CD14-positive monocyte (primary cell): Measurements from ENCODE around the gene NSG2. TPM values are rescaled to one million over a fixed set of nuclear protein-coding genes. Genes with fewer than 3 reads are reported as not detected.

Source experiments
- DNase-seq, 3 donors: peaks; one replicate each; pipeline ENCODE4 v3.0.0-alpha.2; 2011 to 2022
- H2AFZ ChIP-seq: 2 replicates; pipeline ENCODE4 v1.6.0; 2012; ENCODE audit warnings: mild to moderate bottlenecking, low read depth, low read length, inconsistent platforms; ENCODE audit not compliant: insufficient read depth, poor library complexity, severe bottlenecking
- H3K27ac ChIP-seq, 2 donors: 1 replicate in 1 of 2; 2 replicates in 1 of 2; pipeline ENCODE4 v1.5.1; 2012 to 2013; ENCODE audit warnings: low read length in 2 of 2, control low read depth in 1 of 2, inconsistent platforms in 1 of 2, low read depth in 1 of 2, mild to moderate bottlenecking in 1 of 2
- H3K27me3 ChIP-seq, 2 donors: one replicate each; pipeline versions ENCODE4 v1.6.0 to v1.6.1; 2011 to 2013; ENCODE audit warnings: low read length in 2 of 2; ENCODE audit not compliant: control insufficient read depth in 2 of 2, insufficient read depth in 2 of 2
- H3K36me3 ChIP-seq, 2 donors: replicated peaks in 1 of 2; 1 replicate in 1 of 2; 2 replicates in 1 of 2; pipeline versions ENCODE4 v1.5.1 to v1.6.1; 2012 to 2013; ENCODE audit warnings: low read length in 2 of 2, control low read depth in 1 of 2, inconsistent platforms in 1 of 2, mild to moderate bottlenecking in 1 of 2; ENCODE audit not compliant: insufficient read depth in 2 of 2, control insufficient read depth in 1 of 2
- H3K4me1 ChIP-seq, 2 donors: 1 replicate in 1 of 2; 2 replicates in 1 of 2; pipeline versions ENCODE4 v1.5.1 to v1.6.1; 2012 to 2013; ENCODE audit warnings: low read length in 2 of 2, control low read depth in 1 of 2, inconsistent platforms in 1 of 2, mild to moderate bottlenecking in 1 of 2, moderate library complexity in 1 of 2; ENCODE audit not compliant: insufficient read depth in 2 of 2, control insufficient read depth in 1 of 2
- H3K4me2 ChIP-seq: replicated peaks from 2 replicates; pipeline ENCODE3; 2012; ENCODE audit warnings: low read length, moderate library complexity, mild to moderate bottlenecking; ENCODE audit not compliant: poor library complexity, severe bottlenecking; ENCODE audit errors: extremely low read depth
- H3K4me3 ChIP-seq, 3 experiments: fragments of 200-600 bp in 1 of 3; sonication (generic) in 1 of 3; replicated peaks in 1 of 3; 1 replicate in 2 of 3; 2 replicates in 1 of 3; pipeline ENCODE4 v1.5.1; 2011 to 2013; ENCODE audit warnings: low read length in 3 of 3, mild to moderate bottlenecking in 3 of 3, control low read depth in 2 of 3, low read depth in 2 of 3, inconsistent platforms in 1 of 3, moderate library complexity in 1 of 3
- H3K79me2 ChIP-seq: 2 replicates; pipeline ENCODE4 v1.6.0; 2012; ENCODE audit warnings: mild to moderate bottlenecking, control low read depth, inconsistent platforms, low read length, moderate library complexity; ENCODE audit not compliant: insufficient read depth
- H3K9ac ChIP-seq: 2 replicates; pipeline ENCODE4 v1.6.0; 2017; ENCODE audit warnings: low read length, mild to moderate bottlenecking; ENCODE audit not compliant: insufficient read depth, poor library complexity, severe bottlenecking
- H3K9me3 ChIP-seq, 2 donors: replicated peaks in 1 of 2; 1 replicate in 1 of 2; 2 replicates in 1 of 2; pipeline versions ENCODE4 v1.5.1 to v1.6.1; 2012 to 2013; ENCODE audit warnings: low read length in 2 of 2, control low read depth in 1 of 2; ENCODE audit not compliant: control insufficient read depth in 1 of 2, insufficient read depth in 1 of 2
- H4K20me1 ChIP-seq: 2 replicates; pipeline ENCODE4 v1.6.0; 2012; ENCODE audit warnings: mild to moderate bottlenecking, low read length, control low read depth, moderate library complexity; ENCODE audit not compliant: insufficient read depth
- H3K27ac Mint-ChIP-seq, 7 donors: one replicate each; pipeline ENCODE4 v1.8.0; 2020; ENCODE audit warnings: mild to moderate bottlenecking in 7 of 7, mixed read lengths in 7 of 7, moderate library complexity in 6 of 7, inconsistent platforms in 2 of 7
- H3K27me3 Mint-ChIP-seq, 3 donors: one replicate each; pipeline ENCODE4 v1.8.0; 2021 to 2022; ENCODE audit warnings: low read depth in 3 of 3, mild to moderate bottlenecking in 3 of 3, mixed read lengths in 3 of 3, moderate library complexity in 3 of 3, inconsistent platforms in 1 of 3
- H3K36me3 Mint-ChIP-seq, 2 donors: one replicate each; pipeline ENCODE4 v1.8.0; 2020; ENCODE audit warnings: mixed read lengths in 2 of 2, inconsistent platforms in 1 of 2, mild to moderate bottlenecking in 1 of 2
- H3K4me1 Mint-ChIP-seq: one replicate; pipeline ENCODE4 v1.8.0; 2020; ENCODE audit warnings: mild to moderate bottlenecking, mixed read lengths
- H3K4me3 Mint-ChIP-seq, 2 donors: one replicate each; pipeline ENCODE4 v1.8.0; 2020; ENCODE audit warnings: mild to moderate bottlenecking in 2 of 2, mixed read lengths in 2 of 2, moderate library complexity in 1 of 2
- H3K9me3 Mint-ChIP-seq, 7 donors: one replicate each; pipeline ENCODE4 v1.8.0; 2020 to 2022; ENCODE audit warnings: mixed read lengths in 7 of 7, mild to moderate bottlenecking in 6 of 7, moderate library complexity in 6 of 7, inconsistent platforms in 2 of 7
- CTCF ChIP-seq: fragments of 200-600 bp; IDR thresholded peaks from one replicate; pipeline ENCODE4 v1.8.0; 2022; ENCODE audit warnings: antibody characterized with exemption, mild to moderate bottlenecking
- WGBS: methylation state at CpG from one replicate; pipeline ENCODE4 v1.1.5; 2013; ENCODE audit warnings: missing lambda C conversion rate; ENCODE audit not compliant: insufficient coverage; 5-methylcytosine and 5-hydroxymethylcytosine counted together
- intact Hi-C, 2 donors: fragments of 100-400 bp; cut with micrococcal nuclease; formaldehyde crosslinking; loops; one replicate each; pipeline versions ENCODE4 v1.15.0 to v1.15.1; 2023
- polyA plus RNA-seq, 3 donors: library from polyadenylated mRNA; depleted of rRNA in 1 of 3; unstranded in 2 of 3; stranded (reverse) in 1 of 3; fragments of 300-500 nt in 2 of 3; fragments of >200 nt in 1 of 3; fragmentation: Illumina TruSeq in 2 of 3; gene quantifications; 1 replicate in 2 of 3; 2 replicates in 1 of 3; pipeline ENCODE4 v1.2.3, GENCODE V29; 2012 to 2021

Gene NSG2
- polyA plus RNA-seq, 3 donors: not detected

DNA sequence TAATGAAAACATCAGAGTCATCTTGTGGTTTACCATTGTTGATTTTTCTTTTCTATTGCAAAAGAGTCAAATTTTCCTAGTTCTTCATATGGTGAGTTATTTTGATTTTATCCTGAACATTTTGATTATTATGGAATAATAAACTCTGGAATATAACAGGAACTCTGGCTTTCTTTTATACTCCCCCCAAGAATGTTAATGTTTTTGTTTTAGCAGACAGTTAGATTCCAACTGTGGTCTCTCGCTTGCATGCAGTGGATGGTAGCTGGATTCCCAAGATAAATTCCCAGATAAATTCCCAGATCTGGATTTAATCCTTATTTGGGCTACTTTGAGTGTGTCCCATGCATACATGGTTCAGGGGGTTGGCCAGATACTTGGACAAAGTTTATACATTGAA, 109.8 kb downstream of the NSG2 start:
- Histone ChIP-seq H3K79me2 (no peaks in the 10 kb centered on the region), H3K9me3 (peaks cover 3 to 5% of the 10 kb centered on the region in 2 donors), H4K20me1 (no peaks in the 10 kb centered on the region), H3K4me3 (no peak overlapping the region), H2AFZ (no peak overlapping the region), H3K36me3 (no peaks in the 10 kb centered on the region), H3K4me2 (no peak overlapping the region), H3K9ac (no peak overlapping the region), H3K27me3 (no peaks in the 10 kb centered on the region), H3K4me1 (peaks cover 4 to 7% of the 10 kb centered on the region in 2 donors), H3K27ac (no peak overlapping the region)
- Mint-ChIP-seq H3K27ac (no peak overlapping the region), H3K27me3 (peaks cover 5 to 6% (median 5%) of the 10 kb centered on the region in 3 donors), H3K9me3 (peaks cover 2 to 22% (median 13%) of the 10 kb centered on the region in 7 donors), H3K36me3 (no peaks in the 10 kb centered on the region), H3K4me3 (no peak overlapping the region), H3K4me1 (peaks cover 3% of the 10 kb centered on the region)
- WGBS: no CpG with 5 or more reads among the region's 1 CpG
- intact Hi-C loops: no loop called here
- DNase-seq: no peak
- TF ChIP-seq CTCF: no peak

GRCh38 chr5:174155706-174156105, 110.2 kb downstream of the NSG2 start:
- Mint-ChIP-seq H3K27me3 (peaks cover 5 to 6% (median 5%) of the 10 kb centered on the region in 3 donors), H3K27ac (no peak overlapping the region), H3K36me3 (no peaks in the 10 kb centered on the region), H3K9me3 (peaks cover 2 to 22% (median 14%) of the 10 kb centered on the region in 7 donors), H3K4me3 (no peak overlapping the region), H3K4me1 (peaks cover 3% of the 10 kb centered on the region)
- Histone ChIP-seq H3K27ac (no peak overlapping the region), H3K27me3 (no peaks in the 10 kb centered on the region), H3K4me2 (no peak overlapping the region), H4K20me1 (no peaks in the 10 kb centered on the region), H3K4me3 (no peak overlapping the region), H3K9ac (no peak overlapping the region), H3K79me2 (no peaks in the 10 kb centered on the region), H3K9me3 (peaks cover 3 to 5% of the 10 kb centered on the region in 2 donors), H3K36me3 (no peaks in the 10 kb centered on the region), H2AFZ (no peak overlapping the region), H3K4me1 (peaks cover 4 to 7% of the 10 kb centered on the region in 2 donors)
- DNase-seq: no peak
- TF ChIP-seq CTCF: no peak
- 100% methylated on average over 1 of the region's 3 CpGs for WGBS
- intact Hi-C loops: no loop called here
